Measurements from ENCODE around the gene CFDP1. TPM values are rescaled to one million over a fixed set of nuclear protein-coding genes. Genes with fewer than 3 reads are reported as not detected.

Gene CFDP1
- total RNA-seq, 1 experiment from 2014 or later: 77.6 TPM

DNA sequence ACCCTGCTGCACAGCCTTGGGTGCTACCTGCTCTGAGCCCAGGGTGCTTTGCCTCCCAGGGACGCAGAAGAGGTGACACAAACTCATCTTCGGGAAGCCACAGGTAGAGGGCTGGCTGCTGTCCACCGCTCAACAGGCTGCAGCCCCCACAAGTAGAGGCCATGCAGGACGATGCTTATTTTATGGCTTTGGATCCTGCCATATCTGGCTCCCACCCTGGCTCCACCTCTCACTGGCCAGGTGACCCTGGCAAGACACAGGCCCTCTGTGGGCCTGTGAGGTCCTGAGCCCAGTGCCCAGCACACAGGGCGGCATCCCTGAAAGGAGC is 170.5 kb downstream of the CFDP1 start:
- Mint-ChIP-seq H3K4me1 (ENCODE audit: low read depth, unreplicated experiment) (peaks cover 36% of the 10 kb centered on the region), H3K4me3 (ENCODE audit: unreplicated experiment) (peak overlapping the region; percentile 38), H3K27me3 (ENCODE audit: insufficient read depth, unreplicated experiment) (no peaks in the 10 kb centered on the region), H3K36me3 (ENCODE audit: insufficient read depth, unreplicated experiment) (peaks cover 27% of the 10 kb centered on the region), H3K27ac (ENCODE audit: unreplicated experiment) (peak overlapping the region; percentile 42), H3K9me3 (ENCODE audit: unreplicated experiment) (no peaks in the 10 kb centered on the region)
- no peak for DNase-seq
- H3K27me3 ChIP-seq (replicated peaks; ENCODE audit: control insufficient read depth, insufficient read depth, low read length): no peaks in the 10 kb centered on the region
- intact Hi-C loops (cut with micrococcal nuclease; ENCODE audit: unreplicated experiment): no loop called here
- ChIA-PET CTCF (interaction anchor here (1.2 kb wide), 1 partner anchor 64 kb away, joined by 3 read pairs; no protein-coding TSS in a partner anchor), POLR2A (no interaction called here)
- H3K4me3 ChIP-seq (ENCODE audit: low read depth, low read length): no peak overlapping the region
- H3K9me3 ChIP-seq: no peaks in the 10 kb centered on the region
- H3K36me3 ChIP-seq (ENCODE audit: control insufficient read depth, insufficient read depth, low read length): peaks cover 5% of the 10 kb centered on the region; the same call in 1 of the 2 replicates
- TF ChIP-seq, protein P1, sequence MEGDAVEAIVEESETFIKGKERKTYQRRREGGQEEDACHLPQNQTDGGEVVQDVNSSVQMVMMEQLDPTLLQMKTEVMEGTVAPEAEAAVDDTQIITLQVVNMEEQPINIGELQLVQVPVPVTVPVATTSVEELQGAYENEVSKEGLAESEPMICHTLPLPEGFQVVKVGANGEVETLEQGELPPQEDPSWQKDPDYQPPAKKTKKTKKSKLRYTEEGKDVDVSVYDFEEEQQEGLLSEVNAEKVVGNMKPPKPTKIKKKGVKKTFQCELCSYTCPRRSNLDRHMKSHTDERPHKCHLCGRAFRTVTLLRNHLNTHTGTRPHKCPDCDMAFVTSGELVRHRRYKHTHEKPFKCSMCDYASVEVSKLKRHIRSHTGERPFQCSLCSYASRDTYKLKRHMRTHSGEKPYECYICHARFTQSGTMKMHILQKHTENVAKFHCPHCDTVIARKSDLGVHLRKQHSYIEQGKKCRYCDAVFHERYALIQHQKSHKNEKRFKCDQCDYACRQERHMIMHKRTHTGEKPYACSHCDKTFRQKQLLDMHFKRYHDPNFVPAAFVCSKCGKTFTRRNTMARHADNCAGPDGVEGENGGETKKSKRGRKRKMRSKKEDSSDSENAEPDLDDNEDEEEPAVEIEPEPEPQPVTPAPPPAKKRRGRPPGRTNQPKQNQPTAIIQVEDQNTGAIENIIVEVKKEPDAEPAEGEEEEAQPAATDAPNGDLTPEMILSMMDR (IDR thresholded peaks at IDR 0.05; ENCODE audit: insufficient read depth in 1 of 2, low read depth in 1 of 2, low read length in 1 of 2, severe bottlenecking in 1 of 2, unreplicated experiment in 1 of 2): no peak
- peaks cover 43% of the 10 kb centered on the region for H3K4me1 ChIP-seq
- no TSS peak for BruUV-seq (replicated peaks)

DNA sequence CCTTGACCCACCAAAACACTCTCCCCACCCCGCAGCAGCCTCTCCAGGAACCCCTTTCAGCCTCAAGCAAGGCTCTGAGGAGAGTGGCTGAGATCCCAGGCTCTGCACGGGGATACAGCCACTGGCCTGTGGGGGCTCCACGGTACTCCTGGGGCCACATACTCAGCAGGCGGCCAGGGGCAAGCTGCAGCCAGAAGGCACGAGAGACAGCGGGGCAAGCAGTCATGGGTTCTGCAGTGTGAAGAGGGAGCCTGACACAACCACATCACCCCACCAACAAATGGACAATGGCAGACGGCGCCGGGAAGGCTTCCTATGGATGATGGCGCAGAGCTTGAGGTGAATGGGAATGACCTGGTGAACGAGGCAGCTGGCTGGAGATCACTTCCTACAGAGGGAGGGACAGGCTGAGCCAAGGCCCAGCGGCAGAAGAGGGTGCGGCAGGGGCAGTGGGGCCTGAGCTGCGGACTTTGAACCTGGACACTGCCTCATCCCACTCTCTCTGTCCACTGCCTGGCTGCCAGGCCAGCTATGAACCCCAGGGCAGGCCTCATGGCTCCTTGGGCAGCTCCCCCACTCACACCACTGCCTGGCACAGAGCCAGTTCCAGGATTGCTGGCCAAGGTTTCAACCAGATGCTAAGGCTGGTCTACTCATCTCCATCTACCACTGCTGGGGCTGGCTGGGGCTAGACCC is 171.1 kb downstream of the CFDP1 start:
- Histone ChIP-seq H3K9me3 (no peaks in the 10 kb centered on the region), H3K4me3 (ENCODE audit: low read depth, low read length) (no peak overlapping the region), H3K4me1 (peaks cover 41% of the 10 kb centered on the region), H3K36me3 (ENCODE audit: control insufficient read depth, insufficient read depth, low read length) (peaks cover 5% of the 10 kb centered on the region; the same call in 1 of the 2 replicates), H3K27me3 (replicated peaks; ENCODE audit: control insufficient read depth, insufficient read depth, low read length) (no peaks in the 10 kb centered on the region)
- Mint-ChIP-seq H3K27ac (ENCODE audit: unreplicated experiment) (peak overlapping the region; percentile 42), H3K4me3 (ENCODE audit: unreplicated experiment) (peak overlapping the region; percentile 38), H3K9me3 (ENCODE audit: unreplicated experiment) (no peaks in the 10 kb centered on the region), H3K27me3 (ENCODE audit: insufficient read depth, unreplicated experiment) (no peaks in the 10 kb centered on the region), H3K36me3 (ENCODE audit: insufficient read depth, unreplicated experiment) (peaks cover 27% of the 10 kb centered on the region), H3K4me1 (ENCODE audit: low read depth, unreplicated experiment) (peaks cover 36% of the 10 kb centered on the region)
- intact Hi-C loops (cut with micrococcal nuclease; ENCODE audit: unreplicated experiment): no loop called here
- BruUV-seq (replicated peaks): no TSS peak
- ChIA-PET POLR2A (no interaction called here), CTCF (interaction anchor here (0.7 to 1.2 kb wide), 2 partner anchors 63 to 123 kb away, joined by 3 read pairs; no protein-coding TSS in a partner anchor)
- TF ChIP-seq, protein P1 (IDR thresholded peaks at IDR 0.05; ENCODE audit: insufficient read depth in 1 of 2, low read depth in 1 of 2, low read length in 1 of 2, severe bottlenecking in 1 of 2, unreplicated experiment in 1 of 2): no peak
- peak in 1 of 2 experiments; percentile 49 for DNase-seq

DNA sequence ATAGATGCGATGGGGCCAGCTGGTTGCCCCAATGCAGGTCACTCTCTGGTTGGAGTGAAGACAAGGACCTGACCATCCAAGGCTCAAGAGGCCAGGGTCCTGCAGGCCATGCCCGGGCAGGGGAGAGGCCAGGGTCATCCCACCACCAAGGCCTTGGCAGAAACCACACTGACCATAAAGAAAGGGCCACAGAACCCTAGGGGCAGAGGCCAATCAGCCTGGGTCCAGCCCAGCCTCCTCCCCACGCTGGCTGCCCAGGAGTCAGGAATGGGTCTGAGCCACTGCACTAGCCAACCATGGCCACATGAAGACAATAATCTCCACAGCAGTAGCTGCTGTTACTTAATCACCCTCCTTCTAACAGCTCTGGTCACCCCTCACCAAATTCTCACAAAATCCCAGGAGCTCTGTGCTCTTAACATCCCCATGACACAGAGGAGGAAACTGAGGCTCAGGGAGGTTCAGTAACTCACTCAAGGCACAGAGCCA is 171.7 kb downstream of the CFDP1 start:
- TF ChIP-seq, protein P1 (IDR thresholded peaks at IDR 0.05; ENCODE audit: insufficient read depth in 1 of 2, low read depth in 1 of 2, low read length in 1 of 2, severe bottlenecking in 1 of 2, unreplicated experiment in 1 of 2): no peak
- DNase-seq: peak in 1 of 2 experiments; percentile 31
- intact Hi-C loops (cut with micrococcal nuclease; ENCODE audit: unreplicated experiment): no loop called here
- H3K36me3 ChIP-seq (ENCODE audit: control insufficient read depth, insufficient read depth, low read length): peaks cover 5% of the 10 kb centered on the region; the same call in 1 of the 2 replicates
- CTCF ChIA-PET: interaction anchor here (1.2 kb wide), 1 partner anchor 63 kb away, joined by 3 read pairs; no protein-coding TSS in a partner anchor
- no peak overlapping the region for H3K4me3 ChIP-seq (ENCODE audit: low read depth, low read length)
- no peaks in the 10 kb centered on the region for H3K9me3 ChIP-seq
- peak overlapping the region; percentile 42 for H3K27ac Mint-ChIP-seq (ENCODE audit: unreplicated experiment)
- peaks cover 36% of the 10 kb centered on the region for H3K4me1 Mint-ChIP-seq (ENCODE audit: low read depth, unreplicated experiment)
- H3K36me3 Mint-ChIP-seq (ENCODE audit: insufficient read depth, unreplicated experiment): peaks cover 27% of the 10 kb centered on the region
- POLR2A ChIA-PET: no interaction called here
- H3K4me3 Mint-ChIP-seq (ENCODE audit: unreplicated experiment): no peak overlapping the region
- no TSS peak for BruUV-seq (replicated peaks)
- no peaks in the 10 kb centered on the region for H3K27me3 ChIP-seq (replicated peaks; ENCODE audit: control insufficient read depth, insufficient read depth, low read length)
- H3K9me3 Mint-ChIP-seq (ENCODE audit: unreplicated experiment): no peaks in the 10 kb centered on the region
- no peaks in the 10 kb centered on the region for H3K27me3 Mint-ChIP-seq (ENCODE audit: insufficient read depth, unreplicated experiment)
- peaks cover 37% of the 10 kb centered on the region for H3K4me1 ChIP-seq

Measured in Caco-2 (cell line).